ENCODE measurements around the gene LRMDA.

DNA sequence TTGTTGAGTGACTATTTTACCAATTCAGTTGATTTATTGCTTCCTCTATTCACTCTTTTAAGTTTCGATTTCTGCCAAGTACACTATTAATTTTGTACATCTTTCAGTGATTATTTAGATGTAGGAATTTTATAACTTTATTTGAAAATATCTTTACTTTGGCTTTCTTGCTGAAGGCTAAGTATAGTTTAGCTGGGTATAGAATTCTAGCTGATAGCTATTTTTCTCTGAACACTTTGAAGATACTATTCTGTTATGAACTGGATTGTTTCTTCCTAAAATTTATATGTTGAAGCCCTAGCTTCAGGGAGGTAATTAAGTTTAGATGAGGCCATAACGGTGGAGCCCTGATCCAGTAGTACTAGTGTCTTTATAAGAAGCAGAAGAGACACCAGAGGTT is 141.1 kb downstream of the LRMDA start:
- TF ChIP-seq PHF8 (IDR thresholded peaks at IDR 0.05; ENCODE audit: borderline replicate concordance, low read depth) (no peak), CTCF (IDR thresholded peaks at IDR 0.05) (no peak), MYC (IDR thresholded peaks at IDR 0.05; ENCODE audit: borderline replicate concordance, low read length) (no peak), KDM5A (IDR thresholded peaks at IDR 0.05) (no peak), HOXB5 (CRISPR knock-in tag; IDR thresholded peaks at IDR 0.05) (no peak), HOXA7 (CRISPR knock-in tag; IDR thresholded peaks at IDR 0.05) (no peak), MAZ (IDR thresholded peaks at IDR 0.05; ENCODE audit: borderline replicate concordance, low read depth, low read length) (no peak), POLR2A (IDR thresholded peaks at IDR 0.05; ENCODE audit: low read length) (no peak), BCL3 (IDR thresholded peaks at IDR 0.05) (no peak), KDM1A (IDR thresholded peaks at IDR 0.05; ENCODE audit: low read depth) (no peak)
- TF ChIP-seq, protein P1, sequence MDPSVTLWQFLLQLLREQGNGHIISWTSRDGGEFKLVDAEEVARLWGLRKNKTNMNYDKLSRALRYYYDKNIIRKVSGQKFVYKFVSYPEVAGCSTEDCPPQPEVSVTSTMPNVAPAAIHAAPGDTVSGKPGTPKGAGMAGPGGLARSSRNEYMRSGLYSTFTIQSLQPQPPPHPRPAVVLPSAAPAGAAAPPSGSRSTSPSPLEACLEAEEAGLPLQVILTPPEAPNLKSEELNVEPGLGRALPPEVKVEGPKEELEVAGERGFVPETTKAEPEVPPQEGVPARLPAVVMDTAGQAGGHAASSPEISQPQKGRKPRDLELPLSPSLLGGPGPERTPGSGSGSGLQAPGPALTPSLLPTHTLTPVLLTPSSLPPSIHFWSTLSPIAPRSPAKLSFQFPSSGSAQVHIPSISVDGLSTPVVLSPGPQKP (IDR thresholded peaks at IDR 0.05; ENCODE audit: low read depth, low read length): no peak
- TF ChIP-seq, protein P2, sequence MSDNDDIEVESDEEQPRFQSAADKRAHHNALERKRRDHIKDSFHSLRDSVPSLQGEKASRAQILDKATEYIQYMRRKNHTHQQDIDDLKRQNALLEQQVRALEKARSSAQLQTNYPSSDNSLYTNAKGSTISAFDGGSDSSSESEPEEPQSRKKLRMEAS (IDR thresholded peaks at IDR 0.05): no peak
- TF ChIP-seq, protein P3, sequence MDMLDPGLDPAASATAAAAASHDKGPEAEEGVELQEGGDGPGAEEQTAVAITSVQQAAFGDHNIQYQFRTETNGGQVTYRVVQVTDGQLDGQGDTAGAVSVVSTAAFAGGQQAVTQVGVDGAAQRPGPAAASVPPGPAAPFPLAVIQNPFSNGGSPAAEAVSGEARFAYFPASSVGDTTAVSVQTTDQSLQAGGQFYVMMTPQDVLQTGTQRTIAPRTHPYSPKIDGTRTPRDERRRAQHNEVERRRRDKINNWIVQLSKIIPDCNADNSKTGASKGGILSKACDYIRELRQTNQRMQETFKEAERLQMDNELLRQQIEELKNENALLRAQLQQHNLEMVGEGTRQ (IDR thresholded peaks at IDR 0.05): no peak

Measured in A549 (cell line).